ENCODE data around the gene RIOK3. TPM values are rescaled to one million over a fixed set of nuclear protein-coding genes. Genes with fewer than 3 reads are reported as not detected.

The RIOK3 gene
- total and polyA plus RNA-seq, 7 donors: 59.6 to 116 (median 88.3) TPM

- H3K4me1 ChIP-seq: no peaks in the 10 kb centered on the region
- DNase-seq (no peak), ATAC-seq (no peak)
- H3K4me3 ChIP-seq: no peak overlapping the region
- no peak overlapping the region for H3K27ac ChIP-seq
- peaks cover 10 to 72% of the 10 kb centered on the region in 2 donors for H3K36me3 ChIP-seq (ENCODE audit: insufficient read depth in 1 of 2, low read depth in 1 of 2)
- no peaks in the 10 kb centered on the region for H3K9me3 ChIP-seq
- no peaks in the 10 kb centered on the region for H3K27me3 ChIP-seq (ENCODE audit: insufficient read depth in 3 of 3, low read length in 2 of 3)
- intact Hi-C loops (cut with DNase I): loop anchor here in 1 of 2 donors (10.0 kb wide), 2 partner anchors 192 to 302 kb away; no protein-coding TSS in a partner anchor
- 89 to 100% (median 98%) methylated on average over 1 of the region's 1 CpG for WGBS, 3 donors
- TF ChIP-seq, protein P1, sequence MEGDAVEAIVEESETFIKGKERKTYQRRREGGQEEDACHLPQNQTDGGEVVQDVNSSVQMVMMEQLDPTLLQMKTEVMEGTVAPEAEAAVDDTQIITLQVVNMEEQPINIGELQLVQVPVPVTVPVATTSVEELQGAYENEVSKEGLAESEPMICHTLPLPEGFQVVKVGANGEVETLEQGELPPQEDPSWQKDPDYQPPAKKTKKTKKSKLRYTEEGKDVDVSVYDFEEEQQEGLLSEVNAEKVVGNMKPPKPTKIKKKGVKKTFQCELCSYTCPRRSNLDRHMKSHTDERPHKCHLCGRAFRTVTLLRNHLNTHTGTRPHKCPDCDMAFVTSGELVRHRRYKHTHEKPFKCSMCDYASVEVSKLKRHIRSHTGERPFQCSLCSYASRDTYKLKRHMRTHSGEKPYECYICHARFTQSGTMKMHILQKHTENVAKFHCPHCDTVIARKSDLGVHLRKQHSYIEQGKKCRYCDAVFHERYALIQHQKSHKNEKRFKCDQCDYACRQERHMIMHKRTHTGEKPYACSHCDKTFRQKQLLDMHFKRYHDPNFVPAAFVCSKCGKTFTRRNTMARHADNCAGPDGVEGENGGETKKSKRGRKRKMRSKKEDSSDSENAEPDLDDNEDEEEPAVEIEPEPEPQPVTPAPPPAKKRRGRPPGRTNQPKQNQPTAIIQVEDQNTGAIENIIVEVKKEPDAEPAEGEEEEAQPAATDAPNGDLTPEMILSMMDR (IDR thresholded peaks at IDR 0.05): no peak
Measured at GRCh38 chr18:23512641-23513040, 59.6 kb downstream of the RIOK3 start.

- TF ChIP-seq, protein P1 (IDR thresholded peaks at IDR 0.05): peak; percentile 87
- ATAC-seq: peak; percentile 87 to 96 (median 94)
- intact Hi-C loops (cut with DNase I): loop anchor here (2.0 to 10.0 kb wide), 4 partner anchors 71 to 299 kb away; partner anchors contain the start of gene NPC1 (in 2 of the 2)
- Histone ChIP-seq H3K4me3 (no peak overlapping the region), H3K36me3 (ENCODE audit: insufficient read depth in 1 of 2, low read depth in 1 of 2) (peaks cover 8 to 72% of the 10 kb centered on the region in 2 donors), H3K27ac (no peak overlapping the region), H3K4me1 (no peaks in the 10 kb centered on the region), H3K9me3 (no peaks in the 10 kb centered on the region), H3K27me3 (ENCODE audit: insufficient read depth in 3 of 3, low read length in 2 of 3) (no peaks in the 10 kb centered on the region)
- DNase-seq: peak; percentile 48 to 74
- 45 to 50% (median 49%) methylated on average over 17 of the region's 17 CpGs for WGBS, 3 donors
Measured at GRCh38 chr18:23515911-23516546, 62.9 kb downstream of the RIOK3 start.

DNA sequence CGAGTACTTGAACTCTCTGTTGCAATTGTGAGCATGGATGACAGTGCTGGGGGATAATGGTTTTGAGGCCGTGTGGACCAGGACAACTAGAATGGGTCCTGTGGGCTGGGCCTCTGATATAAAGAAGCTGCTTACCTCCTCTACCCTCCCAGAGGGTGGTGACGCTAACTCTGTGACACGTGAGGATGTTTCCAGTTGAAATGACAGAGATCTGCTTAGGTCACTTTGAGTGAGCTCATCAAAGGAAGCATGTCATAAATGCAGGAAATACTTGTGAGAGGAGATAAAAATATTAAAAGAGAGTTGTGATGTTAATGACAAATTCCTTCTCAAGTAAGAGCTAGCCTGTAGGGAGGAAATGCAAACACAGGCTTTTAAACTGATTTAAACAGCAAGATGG, 66.6 kb downstream of the RIOK3 start:
- no peak for ATAC-seq
- intact Hi-C loops (cut with DNase I): loop anchor here (5.0 to 10.0 kb wide), 3 partner anchors 68 to 295 kb away; partner anchors contain the start of gene NPC1 (in 1 of the 2)

DNA sequence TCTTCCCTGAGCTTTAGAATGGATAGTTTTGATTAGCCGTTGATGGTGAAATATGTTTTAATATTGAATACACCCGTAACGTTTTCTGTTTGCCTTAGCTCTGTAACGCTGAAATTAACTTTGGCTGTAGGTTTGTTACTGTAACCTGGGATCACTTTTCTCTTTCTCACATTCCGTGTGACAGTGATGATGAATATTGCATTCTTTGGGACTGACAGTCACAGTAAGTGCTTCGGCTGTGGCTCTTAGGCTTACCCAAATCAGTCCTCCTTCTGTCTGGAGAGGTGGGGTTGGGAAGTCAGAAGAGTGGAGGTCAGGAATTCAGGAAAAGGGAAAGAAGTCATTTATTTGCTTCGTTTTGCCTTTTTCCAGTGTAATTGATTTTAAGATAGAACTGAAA, 68.2 kb downstream of the RIOK3 start:
- intact Hi-C loops (cut with DNase I): no loop called here
- Histone ChIP-seq H3K27me3 (ENCODE audit: insufficient read depth in 3 of 3, low read length in 2 of 3) (no peaks in the 10 kb centered on the region), H3K9me3 (no peaks in the 10 kb centered on the region), H3K27ac (no peak overlapping the region), H3K36me3 (ENCODE audit: insufficient read depth in 1 of 2, low read depth in 1 of 2) (peaks cover 3 to 98% of the 10 kb centered on the region in 2 donors), H3K4me1 (no peaks in the 10 kb centered on the region), H3K4me3 (no peak overlapping the region)
- ATAC-seq: no peak
- 77 to 79% (median 78%) methylated on average over 7 of the region's 7 CpGs for WGBS, 3 donors
- TF ChIP-seq, protein P1 (IDR thresholded peaks at IDR 0.05): no peak
- no peak for DNase-seq

More for the DNA sequence above, 66.6 kb downstream of the RIOK3 start:
- Histone ChIP-seq H3K36me3 (ENCODE audit: insufficient read depth in 1 of 2, low read depth in 1 of 2) (peaks cover 5 to 86% of the 10 kb centered on the region in 2 donors), H3K27me3 (ENCODE audit: insufficient read depth in 3 of 3, low read length in 2 of 3) (no peaks in the 10 kb centered on the region), H3K27ac (no peak overlapping the region), H3K4me3 (no peak overlapping the region), H3K4me1 (no peaks in the 10 kb centered on the region), H3K9me3 (no peaks in the 10 kb centered on the region)
- TF ChIP-seq, protein P1 (IDR thresholded peaks at IDR 0.05): no peak
- WGBS, 3 donors: 79 to 80% (median 79%) methylated on average over 4 of the region's 4 CpGs
- DNase-seq: no peak
